Activated CD4-positive, CD25-positive, alpha-beta regulatory T cell (primary cell): Measurements from ENCODE around the gene APOA1.

Experiments
- DNase-seq, 4 experiments: peaks; one replicate each; lab custom pipeline; 2025; lab: John Stamatoyannopoulos, UW

APOA1 gene

GRCh38 chr11:116788975-116789374, 48.4 kb downstream of the APOA1 start:
- DNase-seq = no peak

GRCh38 chr11:116788534-116788933, 48.9 kb downstream of the APOA1 start:
- DNase-seq = no peak

DNA sequence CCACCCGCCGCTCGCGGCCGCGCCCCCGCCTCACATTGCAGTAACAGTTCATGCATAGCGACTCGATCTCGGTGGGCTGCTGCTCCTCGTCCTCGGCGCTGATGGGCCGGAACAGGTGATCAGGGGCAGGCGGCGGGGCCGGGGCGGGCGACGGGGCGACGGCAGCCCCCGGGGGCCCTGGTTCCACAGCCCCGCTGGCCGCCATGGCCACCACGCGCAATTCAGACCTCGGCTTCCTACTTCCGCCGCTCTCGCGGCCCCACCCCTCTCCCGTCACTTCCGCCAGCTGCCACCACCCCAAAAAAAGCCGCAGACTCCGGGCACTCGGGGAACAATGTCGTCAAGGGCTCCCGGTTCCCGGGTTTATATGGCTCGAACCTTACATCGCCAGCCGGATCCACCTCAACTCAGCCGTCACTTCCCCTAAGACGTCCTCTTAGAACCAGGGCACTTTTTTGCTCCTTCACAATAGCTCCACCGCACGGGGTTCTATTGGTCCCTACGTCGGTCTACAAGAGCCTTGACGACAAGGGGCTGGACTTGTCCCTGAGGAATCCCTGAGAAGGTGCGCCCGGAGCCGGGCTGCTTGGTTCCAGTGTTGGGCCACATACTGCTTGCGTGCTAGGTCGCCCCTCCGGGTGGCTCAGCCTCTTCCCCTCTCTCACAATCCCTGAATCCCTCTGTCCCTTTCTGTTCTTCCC, 49.5 kb downstream of the APOA1 start, which contains the start of gene ZPR1:
Gene ZPR1 (minus strand): TSS at position 238 of the 701 bp plus-strand sequence. CDS start 33 bp downstream, at position 205.
- DNase-seq = peak; percentile 51 to 78 (median 73)

GRCh38 chr11:116787436-116787785, 50.0 kb downstream of the APOA1 start:
- no peak for DNase-seq

DNA sequence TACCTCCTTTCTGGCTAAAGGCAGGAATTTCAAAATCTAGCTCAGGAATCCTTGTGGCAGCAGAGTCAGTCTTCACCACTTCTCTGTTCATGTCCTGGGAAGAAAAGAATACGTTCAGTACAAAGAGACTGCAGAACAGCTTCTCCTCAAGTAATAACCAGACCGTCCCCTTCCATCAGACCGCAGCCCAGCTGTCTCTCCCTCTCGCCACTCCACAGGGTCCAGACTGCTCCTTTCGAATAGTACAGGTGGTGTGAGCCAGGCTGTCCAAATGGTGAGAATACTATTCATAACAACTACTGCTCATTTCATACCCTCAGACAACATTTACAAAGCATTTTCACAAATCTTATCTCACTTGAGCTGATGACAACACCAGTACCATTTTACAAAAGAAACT, 50.5 kb downstream of the APOA1 start:
- DNase-seq = no peak

DNA sequence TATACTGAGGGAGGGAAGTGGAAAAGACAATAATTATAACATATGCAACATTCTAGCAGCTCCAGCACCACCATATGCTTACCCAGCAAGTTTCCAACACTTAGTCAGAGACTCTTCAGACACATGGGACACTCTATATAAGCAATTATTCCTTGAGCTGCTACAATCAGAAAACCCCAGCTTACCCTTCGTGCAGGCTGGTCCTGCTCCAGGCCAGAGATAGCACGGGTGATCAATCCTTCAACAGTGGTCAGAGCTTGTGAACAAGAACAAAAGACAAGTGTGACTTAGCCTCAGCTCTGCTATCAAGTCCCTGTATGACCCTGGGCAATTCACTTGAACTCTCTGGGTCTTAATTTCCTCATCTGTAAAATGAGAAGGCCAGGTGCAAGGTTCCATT, 51.1 kb downstream of the APOA1 start:
- DNase-seq = no peak
